HepG2 (cell line): ENCODE data around the gene ASB16. TPM values are rescaled to one million over a fixed set of nuclear protein-coding genes. Genes with fewer than 3 reads are reported as not detected.

ENCODE experiments used
- EZH2 ChIP-seq: conservative IDR thresholded peaks from 2 replicates; pipeline ENCODE4 v1.6.1; 2012; ENCODE audit warnings: mild to moderate bottlenecking, low read depth, low read length, moderate library complexity
- FOSL1 ChIP-seq: sonication (generic); formaldehyde crosslinking; IDR thresholded peaks from 2 replicates; pipeline ENCODE4 v1.9.0; 2021; ENCODE audit warnings: missing genetic modification reagents, borderline replicate concordance
- HES4 ChIP-seq: sonication (generic); formaldehyde crosslinking; IDR thresholded peaks from 2 replicates; pipeline ENCODE4 v1.9.0; 2021; ENCODE audit warnings: mild to moderate bottlenecking, missing genetic modification reagents, borderline replicate concordance
- JUND ChIP-seq: sonication (generic); formaldehyde crosslinking; IDR thresholded peaks from 2 replicates; pipeline ENCODE4 v1.8.0; 2022; ENCODE audit warnings: mild to moderate bottlenecking, missing genetic modification reagents
- KLF9 ChIP-seq: IDR thresholded peaks from 2 replicates; pipeline ENCODE4 v1.6.1; 2016; ENCODE audit warnings: low read depth
- MAF1 ChIP-seq: sonication (generic); formaldehyde crosslinking; IDR thresholded peaks from 2 replicates; pipeline ENCODE4 v1.5.0; 2020; ENCODE audit warnings: missing genetic modification reagents, borderline replicate concordance
- MATR3 ChIP-seq: sonication (generic); formaldehyde crosslinking; IDR thresholded peaks from 2 replicates; pipeline ENCODE4 v1.4.0; 2020; ENCODE audit warnings: missing genetic modification reagents
- MEIS1 ChIP-seq: sonication (generic); formaldehyde crosslinking; IDR thresholded peaks from 2 replicates; pipeline ENCODE4 v1.9.0; 2021; ENCODE audit warnings: mild to moderate bottlenecking, missing genetic modification reagents, moderate library complexity, borderline replicate concordance
- MTA3 ChIP-seq: sonication (generic); formaldehyde crosslinking; IDR thresholded peaks from 2 replicates; pipeline ENCODE4 v1.4.0; 2020; ENCODE audit warnings: missing genetic modification reagents
- PLSCR1 ChIP-seq: sonication (generic); formaldehyde crosslinking; IDR thresholded peaks from 2 replicates; pipeline ENCODE4 v1.5.0; 2020; ENCODE audit warnings: missing genetic modification reagents, mild to moderate bottlenecking, borderline replicate concordance
- RFX1 ChIP-seq: fragments of 450-650 bp; IDR thresholded peaks from 2 replicates; pipeline ENCODE4 v1.6.1; 2017
- SRSF1 ChIP-seq: fragments of 200-400 bp; formaldehyde crosslinking; optimal IDR thresholded peaks from 2 replicates; pipeline ENCODE3; 2017; ENCODE audit warnings: mild to moderate bottlenecking, low read depth, low read length, moderate library complexity
- SSRP1 ChIP-seq: IDR thresholded peaks from 2 replicates; pipeline ENCODE4 v1.6.1; 2016; ENCODE audit warnings: control low read depth
- THAP7 ChIP-seq: sonication (generic); formaldehyde crosslinking; IDR thresholded peaks from 2 replicates; pipeline ENCODE4 v1.8.1; 2023; ENCODE audit warnings: mild to moderate bottlenecking, missing genetic modification reagents
- ZNF230 ChIP-seq: sonication (generic); formaldehyde crosslinking; IDR thresholded peaks from 2 replicates; pipeline ENCODE4 v1.4.0; 2020; ENCODE audit warnings: mild to moderate bottlenecking, missing genetic modification reagents
- ZNF431 ChIP-seq: sonication (generic); formaldehyde crosslinking; IDR thresholded peaks from 2 replicates; pipeline ENCODE4 v1.9.0; 2022; ENCODE audit warnings: missing genetic modification reagents, low read depth, mild to moderate bottlenecking, borderline replicate concordance
- polyA plus RNA-seq, 8 experiments: library from polyadenylated mRNA; depleted of rRNA in 3 of 8; stranded (reverse) in 7 of 8; unstranded in 1 of 8; fragments of >200 nt; fragmentation: Illumina TruSeq in 4 of 8; extraction: Trizol in 4 of 8; gene quantifications; 2 replicates each; pipeline versions ENCODE4 v1.2.1 to v1.2.3, GENCODE V29; 2011 to 2016; ENCODE audit warnings: low read depth in 4 of 8, missing spikeins in 1 of 8, mixed read lengths in 1 of 8; ENCODE audit not compliant: insufficient read depth in 1 of 8
- total RNA-seq, 5 experiments: library from RNA; depleted of rRNA; stranded (reverse); fragments of >200 nt; fragmentation: Illumina TruSeq; extraction: Trizol; gene quantifications; 2 replicates each; pipeline ENCODE4 v1.2.3, GENCODE V29; 2016; ENCODE audit warnings: low read depth in 1 of 5

Gene ASB16
- total and polyA plus RNA-seq, 2 of the 13 experiments (the other 11 are each of a cell fraction or from before 2014, with no cell fraction given) = 0.07 TPM; not detected in 1

GRCh38 chr17:44203731-44204440 is 33.4 kb downstream of the ASB16 start (continued):
- TF ChIP-seq HES4 (CRISPR knock-in tag) (no peak), PLSCR1 (CRISPR knock-in tag) (no peak), ZNF431 (CRISPR knock-in tag) (no peak), FOSL1 (no peak), SRSF1 (no peak), MEIS1 (no peak), ZNF230 (CRISPR knock-in tag) (no peak), RFX1 (no peak), KLF9 (CRISPR knock-in tag) (no peak), THAP7 (CRISPR knock-in tag) (no peak), MTA3 (CRISPR knock-in tag) (no peak), EZH2 (no peak), SSRP1 (CRISPR knock-in tag) (no peak), MATR3 (CRISPR knock-in tag) (no peak), JUND (no peak), MAF1 (no peak)
